Bone marrow (tissue), 2 donors: ENCODE data around the gene CLCNKB.
"Not testable (repeated sequence)": the region's sequence is repeated elsewhere in the genome, so short reads cannot be mapped to it uniquely, and the experiment has no call there.

ENCODE experiments used
- DNase-seq, 2 donors: peaks; one replicate each; lab custom pipeline; 2025; lab: John Stamatoyannopoulos, UW

Gene CLCNKB

GRCh38 chr1:16015491-16015890, 28.1 kb upstream of the CLCNKB start:
- no peak for DNase-seq

DNA sequence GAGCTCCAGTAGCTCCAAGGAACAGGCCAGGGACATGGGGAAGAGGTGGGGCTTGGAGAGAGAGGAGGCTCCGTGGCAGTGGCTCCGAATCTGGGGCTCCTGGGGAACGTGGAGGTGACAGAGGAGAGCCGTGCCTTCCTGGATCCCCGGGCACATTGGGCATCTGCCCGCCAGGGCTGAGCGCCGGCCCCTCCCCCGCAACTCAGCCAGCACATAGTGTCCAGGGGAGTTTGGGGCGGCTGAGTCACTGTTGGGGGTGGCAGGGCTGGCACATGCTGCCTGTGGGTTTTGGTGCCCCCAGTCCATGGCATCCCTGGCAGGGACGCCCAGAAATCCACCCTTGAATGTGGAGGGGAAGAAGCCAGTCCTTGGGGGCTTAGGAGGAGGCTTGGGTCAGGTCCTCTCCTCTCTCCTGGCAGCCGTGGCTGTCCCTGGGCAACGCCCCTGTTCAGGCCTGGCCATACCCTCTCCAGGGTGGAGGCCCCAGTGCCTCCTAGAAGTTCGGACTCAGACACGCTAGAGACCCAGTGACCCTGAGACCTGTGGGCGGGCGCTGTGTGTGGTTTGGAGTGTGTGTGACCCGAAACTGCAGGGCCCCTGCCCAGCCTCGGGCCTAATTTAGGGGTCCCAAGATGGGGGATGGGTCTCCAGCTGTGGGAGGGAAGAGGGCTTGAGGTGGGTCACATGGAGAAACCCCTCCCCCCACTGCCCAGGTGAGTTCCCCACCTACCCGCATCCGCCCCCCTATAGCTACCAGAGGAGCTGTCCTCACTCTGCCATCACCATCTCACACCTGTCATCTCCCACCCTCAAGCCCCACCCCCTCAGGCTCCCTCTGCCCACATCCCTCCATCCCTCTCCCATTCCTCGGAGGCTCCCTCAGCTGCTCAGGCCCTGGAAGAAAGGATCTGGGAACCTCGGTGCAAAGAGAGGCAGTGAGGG, 27.4 kb upstream of the CLCNKB start:
- DNase-seq: no peak

- DNase-seq: no peak
Observed at GRCh38 chr1:16017076-16017460, 26.5 kb upstream of the CLCNKB start.

DNA sequence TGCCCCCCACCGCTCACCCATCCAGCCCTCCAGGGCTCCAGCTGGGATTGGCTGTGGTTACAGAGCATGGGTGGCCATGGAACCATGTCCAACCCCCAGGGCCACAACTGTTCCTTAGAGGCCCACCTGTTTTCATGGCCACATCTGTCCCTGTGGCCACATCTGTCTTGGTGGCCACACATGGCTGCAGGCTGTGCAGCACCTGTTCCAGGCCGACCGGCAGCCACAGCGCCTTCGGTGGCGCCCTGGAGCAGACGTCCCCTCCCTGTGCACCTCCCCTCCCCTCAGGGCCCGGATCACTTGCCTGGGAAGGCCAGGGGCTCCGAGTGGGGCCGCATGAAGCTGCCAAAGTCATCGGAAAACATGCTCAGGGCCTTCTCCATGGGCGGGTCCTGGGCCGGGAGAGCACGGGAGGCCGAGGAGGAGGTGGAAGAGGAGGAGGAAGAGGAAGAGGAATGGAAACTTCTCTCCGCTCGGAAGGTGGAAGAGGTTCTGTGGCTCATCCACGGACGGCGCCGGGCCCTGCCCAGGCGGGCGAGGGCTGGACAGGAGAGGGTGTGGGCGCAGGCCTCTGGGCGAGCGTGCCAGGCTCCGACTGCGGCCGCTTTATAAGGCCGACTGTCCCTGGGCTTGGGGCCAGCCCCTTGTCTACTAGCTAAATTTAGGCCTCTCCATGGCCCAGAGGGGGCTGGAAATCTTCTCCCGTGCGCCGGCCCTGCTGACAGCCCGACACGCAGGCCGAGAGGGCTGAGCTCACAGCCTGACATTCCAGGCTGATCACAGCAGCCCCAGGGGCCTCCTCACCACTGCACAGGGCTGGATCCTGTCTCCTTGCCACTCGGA, 25.9 kb upstream of the CLCNKB start, which contains the start of gene HSPB7:
TSS of gene HSPB7 (minus strand) at position 583 of the 843 bp plus-strand sequence. CDS start at position 503, 80 bp downstream.
- no peak for DNase-seq

DNA sequence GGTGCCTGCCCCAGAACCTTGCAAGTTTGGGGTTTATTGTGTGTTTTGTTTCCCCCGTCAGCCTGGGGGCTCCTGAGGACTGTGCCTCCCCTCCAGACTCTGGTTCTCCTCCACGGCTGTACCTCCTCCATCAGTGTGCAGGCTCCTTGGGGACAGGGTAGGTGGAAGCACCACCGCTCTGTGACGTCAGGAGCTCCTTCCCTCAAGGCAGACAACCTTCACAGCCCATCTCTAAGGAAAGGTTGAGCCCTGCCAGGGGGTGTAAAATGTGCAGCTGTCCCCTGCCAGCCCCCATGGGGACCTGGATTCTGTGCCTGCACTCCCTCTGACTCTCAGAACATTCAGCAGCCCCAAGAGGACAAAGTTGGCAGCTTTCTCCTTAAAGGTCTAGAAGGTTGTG, 25.3 kb upstream of the CLCNKB start:
- DNase-seq: no peak

DNA sequence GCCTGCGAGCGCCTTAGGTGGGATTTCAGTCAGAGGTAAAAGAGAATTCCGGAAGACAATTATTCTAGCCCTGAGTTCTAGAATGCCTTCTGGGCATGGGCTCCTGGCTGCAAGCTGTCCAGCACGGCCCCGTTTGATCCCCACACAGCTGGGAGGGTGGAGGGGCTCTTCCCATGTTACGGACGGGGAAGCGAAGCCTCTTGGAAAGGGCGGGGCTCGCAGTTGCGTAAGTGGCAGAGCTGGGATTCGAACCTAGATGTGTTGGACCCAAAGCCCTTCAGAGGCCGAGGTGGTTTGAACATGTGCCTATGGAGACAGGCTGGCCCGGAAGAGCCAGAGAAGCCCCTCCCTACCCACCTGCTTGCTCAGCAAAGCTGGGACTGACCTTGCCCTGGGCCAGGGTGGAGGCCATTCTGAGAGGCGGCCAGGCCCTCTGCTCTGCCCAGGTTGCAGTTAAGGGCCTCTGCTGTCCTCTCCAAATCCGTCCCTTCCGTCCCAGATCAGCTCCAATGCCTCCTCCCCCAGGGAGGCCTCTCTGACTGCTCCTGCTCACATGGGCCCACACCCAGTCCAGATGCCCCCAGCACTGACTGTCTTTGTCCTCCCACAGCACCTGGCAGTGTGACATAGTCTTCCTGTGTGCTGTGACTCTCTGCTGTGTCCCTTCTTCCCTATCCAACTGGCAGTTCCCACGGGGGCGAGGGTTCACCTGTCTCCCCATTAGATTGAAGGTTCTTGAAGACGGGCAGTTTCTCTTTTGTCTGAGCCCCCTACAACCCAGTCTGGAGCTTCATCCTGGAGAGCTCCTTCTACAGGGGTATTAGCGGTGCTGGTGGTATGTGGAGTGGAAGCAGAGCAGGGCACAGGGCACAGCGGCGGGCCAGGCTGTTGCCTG, 24.6 kb upstream of the CLCNKB start:
- no peak for DNase-seq

DNA sequence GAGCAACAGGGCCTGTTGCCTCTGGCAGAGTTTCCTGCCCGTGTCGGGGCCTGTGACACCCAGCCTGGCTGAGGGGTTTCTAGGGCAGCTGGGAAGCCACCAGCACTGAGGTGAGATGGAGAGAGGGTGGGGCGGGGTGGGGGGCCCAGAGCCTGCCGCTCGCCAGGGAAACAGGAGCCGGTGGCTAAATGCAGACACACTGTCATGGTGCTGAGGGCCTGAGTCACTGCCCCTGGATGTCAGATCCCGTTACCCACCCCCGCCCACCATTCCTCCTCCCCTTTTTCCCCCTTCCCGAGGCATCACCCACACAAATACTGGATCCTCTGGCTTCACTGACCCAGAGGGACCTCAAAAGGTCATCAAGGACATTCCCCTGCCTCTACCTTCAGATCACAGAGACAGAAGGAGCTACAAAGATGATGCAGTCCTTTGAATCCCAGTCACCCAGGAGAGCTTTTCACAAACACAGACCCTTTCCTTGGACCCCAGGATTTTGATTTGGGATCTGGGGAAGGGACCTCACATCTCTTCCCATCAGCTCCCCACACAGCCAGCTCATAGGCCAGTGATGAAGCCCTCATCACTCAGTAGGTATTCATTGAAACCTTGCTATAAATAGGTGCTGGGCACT, 23.8 kb upstream of the CLCNKB start:
- DNase-seq: no peak

DNA sequence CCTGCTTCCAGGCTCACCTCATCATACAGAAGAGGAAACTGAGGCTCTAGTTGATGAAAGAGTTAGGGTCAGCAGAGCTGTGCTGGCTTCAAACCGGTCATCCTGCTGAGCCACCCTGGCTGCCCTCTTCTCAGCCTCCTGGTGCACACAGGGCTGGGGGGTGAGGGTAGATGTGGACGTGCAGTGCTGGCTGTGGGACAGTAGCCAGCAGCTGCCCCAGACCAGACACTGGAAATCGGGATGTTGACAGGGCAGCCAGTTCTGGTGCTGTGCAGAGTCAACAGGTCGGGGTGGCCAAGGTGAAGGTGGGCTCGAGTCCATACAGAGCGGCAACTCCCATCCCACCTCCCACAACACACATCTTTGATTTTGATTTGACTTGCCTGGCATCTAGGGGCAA, 23.3 kb upstream of the CLCNKB start:
- no peak for DNase-seq

- DNase-seq: not testable (repeated sequence)
Observed at GRCh38 chr1:16020878-16021277, 22.7 kb upstream of the CLCNKB start.

GRCh38 chr1:16021681-16022080, 21.9 kb upstream of the CLCNKB start, which contains the start of gene CLCNKA:
CLCNKA (plus strand) TSS chr1:16022036; CDS start chr1:16022620, 584 bp downstream.
- DNase-seq: no peak

DNA sequence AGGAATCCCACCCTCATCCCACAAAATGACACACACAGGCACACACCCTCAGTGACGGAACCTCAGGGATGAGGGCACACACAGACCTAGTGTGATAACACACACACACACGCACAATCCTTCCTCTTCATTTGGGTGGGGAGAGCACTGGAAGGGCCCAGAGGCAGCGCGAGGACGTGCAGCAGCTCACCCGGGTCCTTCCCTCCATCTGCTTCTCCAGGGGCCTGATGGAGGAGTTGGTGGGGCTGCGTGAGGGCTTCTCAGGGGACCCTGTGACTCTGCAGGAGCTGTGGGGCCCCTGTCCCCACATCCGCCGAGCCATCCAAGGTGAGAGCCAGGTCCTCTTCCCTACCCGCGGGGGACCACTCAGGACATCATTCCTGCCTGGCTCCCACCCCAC, 21.2 kb upstream of the CLCNKB start:
- no peak for DNase-seq

GRCh38 chr1:16023050-16023653, 20.4 kb upstream of the CLCNKB start:
- no peak for DNase-seq

- DNase-seq: not testable (repeated sequence)
Observed at GRCh38 chr1:16026302-16026701, 17.3 kb upstream of the CLCNKB start.

- no peak for DNase-seq
Observed at GRCh38 chr1:16026723-16027484, 16.7 kb upstream of the CLCNKB start.

DNA sequence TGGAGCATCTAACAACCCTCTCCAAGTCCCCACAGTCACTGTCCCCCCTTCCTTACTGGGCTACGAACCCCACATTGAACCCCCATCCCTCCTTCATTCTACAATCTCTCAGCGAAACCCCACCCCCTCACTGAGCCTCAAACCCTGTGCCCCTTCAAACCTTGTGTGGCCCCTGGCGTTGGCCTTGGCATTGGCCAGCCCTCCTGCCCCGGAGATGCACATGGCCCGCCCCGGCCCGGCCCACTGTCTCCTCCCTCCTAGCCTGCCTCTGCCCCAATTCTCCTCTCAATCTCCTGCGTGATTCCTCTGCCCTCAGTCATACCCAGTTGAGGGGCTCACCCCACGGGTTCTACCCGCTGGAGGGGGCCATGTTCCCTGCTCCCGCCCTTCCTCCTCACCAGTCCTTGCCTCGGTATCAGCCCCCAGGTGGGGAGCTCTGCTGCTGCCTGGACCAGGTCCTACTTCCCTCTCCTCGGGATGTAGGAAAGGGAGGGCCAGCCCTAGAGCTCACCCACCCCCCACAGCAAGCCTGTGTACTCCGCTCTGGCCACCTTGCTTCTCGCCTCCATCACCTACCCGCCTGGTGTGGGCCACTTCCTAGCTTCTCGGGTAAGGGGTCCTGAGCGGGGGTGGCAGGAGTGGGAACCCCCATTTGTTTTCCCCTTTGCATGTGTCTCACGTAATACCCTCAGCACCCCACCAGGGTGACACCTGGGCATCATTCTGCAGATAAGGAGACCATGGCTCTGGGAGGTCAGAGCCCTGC, 15.2 kb upstream of the CLCNKB start:
- no peak for DNase-seq

GRCh38 chr1:16029003-16029268, 14.6 kb upstream of the CLCNKB start:
- not testable (repeated sequence) for DNase-seq

DNA sequence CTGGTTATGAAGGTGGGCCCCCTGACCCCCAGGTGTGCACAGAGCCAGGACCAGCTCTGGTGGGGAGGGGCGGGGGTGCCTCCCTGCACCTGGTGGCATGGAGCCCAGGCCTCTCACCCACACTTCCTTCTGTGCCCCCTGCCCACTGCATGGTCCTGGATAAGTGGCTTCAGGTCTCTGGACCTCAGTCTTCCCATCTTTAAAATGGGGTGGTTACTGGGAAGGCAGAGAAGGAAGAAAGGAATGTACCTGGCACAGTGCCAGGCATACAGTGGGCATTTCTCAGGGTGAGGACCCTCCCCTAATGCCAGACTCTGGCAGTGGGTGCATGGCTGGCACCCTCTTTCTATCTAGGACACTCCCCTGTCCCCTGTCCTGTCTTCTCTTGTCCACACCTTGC, 14.3 kb upstream of the CLCNKB start:
- no peak for DNase-seq

DNA sequence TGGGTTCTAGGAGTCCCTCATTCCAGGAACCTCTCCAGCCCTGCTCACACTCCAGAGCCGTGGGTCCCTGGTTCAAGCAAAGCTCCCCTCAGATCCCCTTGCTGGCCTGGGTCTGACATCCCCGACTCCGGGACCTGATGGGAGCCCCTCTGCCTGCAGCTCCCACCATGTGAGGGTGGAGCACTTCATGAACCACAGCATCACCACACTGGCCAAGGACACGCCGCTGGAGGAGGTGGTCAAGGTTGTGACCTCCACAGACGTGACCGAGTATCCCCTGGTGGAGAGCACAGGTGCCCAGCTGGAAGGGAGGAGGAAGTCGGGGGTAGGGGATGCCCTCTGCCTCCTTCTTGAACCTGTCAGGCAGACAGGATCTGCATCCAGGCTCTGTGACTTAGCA, 12.0 kb upstream of the CLCNKB start:
- no peak for DNase-seq

GRCh38 chr1:16032388-16033102, 11.0 kb upstream of the CLCNKB start:
- peak; percentile 23 to 65 for DNase-seq
